Measurements from ENCODE around the gene FBN3.

GRCh38 chr19:8057545-8058270 lies 91.7 kb downstream of the FBN3 start:
- TF ChIP-seq POLR2AphosphoS5 (IDR thresholded peaks at IDR 0.05; ENCODE audit: borderline replicate concordance, low read depth, low read length): no peak
- TF ChIP-seq EZH2 (IDR thresholded peaks at IDR 0.05): no peak
- TF ChIP-seq FOXP2 (optimal IDR thresholded peaks at IDR 0.05; ENCODE audit: control extremely low read depth, extremely low read length, insufficient read depth): no peak
